Activated CD4-positive, alpha-beta T cell treated with anti-CD3 and anti-CD28 coated beads, Interleukin-2, amount 10 ng/mL, durations not matched to agents 7 days and 5 days (primary cell): ENCODE data around the gene UBE2E3. TPM values are rescaled to one million over a fixed set of nuclear protein-coding genes. Genes with fewer than 3 reads are reported as not detected.
"Not testable (repeated sequence)": the region's sequence is repeated elsewhere in the genome, so short reads cannot be mapped to it uniquely, and the experiment has no call there.

Source experiments
- CTCF ChIA-PET: fragments of 350-600 bp; sonication (Branson Sonifier 250); formaldehyde crosslinking; loops from one replicate; lab custom pipeline; 2021; ENCODE audit warnings: antibody characterized with exemption; lab: Charles Lee
- POLR2A ChIA-PET: fragments of 350-600 bp; sonication (Branson Sonifier 250); formaldehyde crosslinking; loops from one replicate; lab custom pipeline; 2021; ENCODE audit warnings: antibody characterized with exemption; lab: Charles Lee
- DNase-seq: peaks from one replicate; pipeline ENCODE4 v3.0.0-alpha.2; 2020
- H3K27ac Mint-ChIP-seq: one replicate; pipeline ENCODE4 v1.8.0; 2021; ENCODE audit warnings: mild to moderate bottlenecking, moderate library complexity, mixed read lengths
- H3K27me3 Mint-ChIP-seq: one replicate; pipeline ENCODE4 v1.8.0; 2021; ENCODE audit warnings: mixed read lengths
- H3K36me3 Mint-ChIP-seq: one replicate; pipeline ENCODE4 v1.8.0; 2021; ENCODE audit warnings: low read depth, mixed read lengths
- H3K4me1 Mint-ChIP-seq: one replicate; pipeline ENCODE4 v1.8.0; 2021; ENCODE audit warnings: mixed read lengths
- H3K4me3 Mint-ChIP-seq: one replicate; pipeline ENCODE4 v1.8.0; 2021; ENCODE audit warnings: mild to moderate bottlenecking, moderate library complexity, mixed read lengths
- H3K9me3 Mint-ChIP-seq: one replicate; pipeline ENCODE4 v1.8.0; 2021; ENCODE audit warnings: mixed read lengths
- total RNA-seq, 2 experiments: library from RNA; stranded (reverse); gene quantifications; one replicate each; pipeline ENCODE4 v1.2.3, GENCODE V29; 2021

The UBE2E3 gene
- total RNA-seq, 2 experiments from 2014 or later: 33.3 to 41.7 TPM

DNA sequence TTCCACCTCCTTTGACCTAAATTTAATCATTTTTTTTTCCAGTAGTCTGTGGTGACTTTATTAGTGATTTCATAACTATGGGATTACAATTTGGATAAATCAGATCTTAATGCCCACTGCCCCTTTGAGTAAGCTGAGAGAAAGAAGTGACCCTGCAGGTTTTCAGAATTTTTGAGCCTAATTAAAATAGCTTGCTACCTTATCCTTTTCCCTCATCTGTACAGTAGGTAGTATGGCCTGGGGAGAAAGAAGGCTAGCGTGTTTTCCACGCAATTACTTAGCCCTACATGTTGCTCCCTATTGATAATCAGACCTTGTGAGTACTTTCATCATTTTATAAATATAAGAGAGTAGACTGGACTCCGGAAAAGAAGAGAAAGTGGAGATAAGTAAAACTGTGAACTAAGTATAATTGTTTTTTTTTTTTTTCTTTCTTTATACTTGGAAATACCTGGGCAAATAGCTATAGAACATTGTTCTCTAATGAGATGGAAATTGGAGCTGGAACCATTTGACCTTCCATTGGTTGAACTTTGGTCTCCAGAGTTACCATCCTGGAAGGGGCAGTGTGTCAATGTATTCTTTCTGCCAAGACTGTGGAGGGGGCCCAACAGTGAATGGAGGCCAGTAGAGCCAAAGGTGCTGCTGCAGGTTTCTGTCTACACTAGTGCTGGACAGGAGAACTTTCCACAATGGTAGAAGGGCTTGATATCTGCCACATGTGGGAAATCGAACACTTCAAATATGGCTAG lies 26.9 kb downstream of the UBE2E3 start:
- Mint-ChIP-seq H3K36me3 (no peaks in the 10 kb centered on the region), H3K4me3 (no peak overlapping the region), H3K9me3 (no peaks in the 10 kb centered on the region), H3K27me3 (no peaks in the 10 kb centered on the region), H3K4me1 (no peaks in the 10 kb centered on the region), H3K27ac (no peak overlapping the region)
- POLR2A ChIA-PET: interaction anchor here (0.6 kb wide), 1 partner anchor 43 kb away, joined by 3 read pairs; no protein-coding TSS in a partner anchor
- CTCF ChIA-PET: no interaction called here
- no peak for DNase-seq

DNA sequence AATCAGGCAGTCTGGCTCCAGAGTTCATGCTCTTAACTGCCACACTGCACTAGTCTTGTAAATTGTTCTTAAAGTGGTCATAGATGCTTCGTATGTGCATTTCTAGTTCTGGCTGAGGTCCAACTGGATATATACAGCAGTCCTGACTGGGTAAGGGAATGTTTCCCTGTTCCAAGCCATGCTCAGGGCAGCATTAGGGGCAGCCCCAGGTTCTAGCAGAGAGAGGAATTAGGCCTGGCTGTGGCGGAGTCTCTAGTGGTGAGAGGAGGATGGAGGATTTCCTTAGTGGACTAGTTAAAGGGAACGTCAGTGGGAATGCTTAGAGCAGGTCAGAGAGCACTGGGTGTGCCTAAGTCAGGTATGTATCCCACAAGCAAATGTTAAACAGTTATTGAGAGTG lies 28.0 kb downstream of the UBE2E3 start:
- ChIA-PET POLR2A (no interaction called here), CTCF (interaction anchor here (0.6 kb wide), 2 partner anchors 1164 to 1775 kb away, joined by 3 read pairs; no protein-coding TSS in a partner anchor)
- H3K36me3 Mint-ChIP-seq: no peaks in the 10 kb centered on the region
- DNase-seq: no peak
- H3K27ac Mint-ChIP-seq: no peak overlapping the region
- no peaks in the 10 kb centered on the region for H3K27me3 Mint-ChIP-seq
- H3K9me3 Mint-ChIP-seq: no peaks in the 10 kb centered on the region
- no peaks in the 10 kb centered on the region for H3K4me1 Mint-ChIP-seq
- H3K4me3 Mint-ChIP-seq: no peak overlapping the region

- no peak for DNase-seq
- no peaks in the 10 kb centered on the region for H3K4me1 Mint-ChIP-seq
- no peak overlapping the region for H3K27ac Mint-ChIP-seq
- no peaks in the 10 kb centered on the region for H3K36me3 Mint-ChIP-seq
- no peaks in the 10 kb centered on the region for H3K27me3 Mint-ChIP-seq
- peaks cover 4% of the 10 kb centered on the region for H3K9me3 Mint-ChIP-seq
- CTCF ChIA-PET: no interaction called here
- no peak overlapping the region for H3K4me3 Mint-ChIP-seq
- POLR2A ChIA-PET: no interaction called here
Measured at GRCh38 chr2:181021199-181021789, 40.9 kb downstream of the UBE2E3 start.

GRCh38 chr2:181022652-181023051 lies 42.2 kb downstream of the UBE2E3 start:
- H3K9me3 Mint-ChIP-seq: peaks cover 4% of the 10 kb centered on the region
- POLR2A ChIA-PET: no interaction called here

GRCh38 chr2:181025004-181025403 lies 44.6 kb downstream of the UBE2E3 start:
- DNase-seq: no peak
- Mint-ChIP-seq H3K27me3 (no peaks in the 10 kb centered on the region), H3K27ac (no peak overlapping the region), H3K36me3 (no peaks in the 10 kb centered on the region), H3K9me3 (peaks cover 4% of the 10 kb centered on the region), H3K4me1 (no peaks in the 10 kb centered on the region), H3K4me3 (no peak overlapping the region)
- ChIA-PET CTCF (no interaction called here), POLR2A (no interaction called here)

More at GRCh38 chr2:181022652-181023051, 42.2 kb downstream of the UBE2E3 start:
- CTCF ChIA-PET: no interaction called here
- no peak for DNase-seq
- Mint-ChIP-seq H3K27ac (no peak overlapping the region), H3K36me3 (no peaks in the 10 kb centered on the region), H3K4me3 (no peak overlapping the region), H3K27me3 (no peaks in the 10 kb centered on the region), H3K4me1 (no peaks in the 10 kb centered on the region)

DNA sequence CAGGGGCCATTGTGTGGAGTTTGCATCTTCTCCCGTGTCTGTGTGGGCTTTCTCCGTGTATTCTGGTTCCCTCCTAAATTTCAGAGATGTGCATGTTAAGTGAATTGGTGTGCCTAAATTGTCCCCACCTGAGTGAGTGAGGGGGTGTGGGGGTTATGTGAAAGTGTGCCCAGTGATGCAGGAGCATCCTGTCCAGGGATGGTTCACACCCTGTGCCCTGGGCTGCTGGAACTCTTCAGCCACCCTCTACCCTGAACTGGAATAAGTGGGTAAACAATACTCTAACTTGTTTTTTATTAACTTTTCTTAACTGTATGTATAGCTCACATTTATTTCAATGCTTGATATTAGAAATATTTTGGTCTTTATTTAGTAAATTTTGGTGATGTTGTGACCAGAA lies 56.0 kb downstream of the UBE2E3 start:
- Mint-ChIP-seq H3K27me3 (no peaks in the 10 kb centered on the region), H3K4me3 (no peak overlapping the region), H3K27ac (no peak overlapping the region), H3K9me3 (no peaks in the 10 kb centered on the region), H3K4me1 (peaks cover 21% of the 10 kb centered on the region), H3K36me3 (peaks cover 7% of the 10 kb centered on the region)
- ChIA-PET CTCF (no interaction called here), POLR2A (no interaction called here)
- no peak for DNase-seq

DNA sequence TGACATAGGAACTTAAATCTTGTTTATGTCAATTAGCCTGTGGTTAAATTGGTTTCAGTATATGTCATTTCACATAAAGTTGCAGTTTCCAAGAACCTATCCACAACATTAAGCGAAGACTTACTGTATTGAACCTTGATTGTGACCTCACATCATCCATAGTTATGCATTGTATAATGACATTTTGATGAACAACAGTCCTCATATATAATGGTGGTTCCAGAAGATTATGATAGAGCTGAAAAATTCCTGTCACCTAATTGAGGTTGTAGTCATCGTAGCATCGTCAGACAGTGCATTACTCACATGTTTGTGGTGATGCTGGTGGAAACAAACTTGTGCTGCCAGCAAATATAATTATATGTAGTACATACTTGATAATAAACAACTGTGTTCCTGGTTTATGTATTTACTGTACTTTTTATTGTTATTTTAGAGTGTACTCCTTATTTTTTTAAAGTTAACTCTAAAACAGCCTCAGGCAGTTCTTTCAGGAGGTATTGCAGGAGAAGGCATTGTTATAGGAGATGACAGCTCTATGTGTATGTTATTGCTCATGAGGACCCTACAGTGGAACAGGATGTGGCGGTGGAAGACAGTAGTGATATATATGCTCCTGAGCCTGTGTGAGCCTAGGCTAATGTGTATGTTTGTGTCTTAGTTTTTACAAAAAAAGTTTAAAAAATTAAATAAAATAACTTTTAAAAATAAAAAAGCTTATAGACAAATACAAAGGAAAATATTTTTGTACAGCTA lies 56.6 kb downstream of the UBE2E3 start:
- H3K27me3 Mint-ChIP-seq: no peaks in the 10 kb centered on the region
- no peaks in the 10 kb centered on the region for H3K9me3 Mint-ChIP-seq
- H3K4me3 Mint-ChIP-seq: no peak overlapping the region
- POLR2A ChIA-PET: no interaction called here
- DNase-seq: no peak
- CTCF ChIA-PET: interaction anchor here (0.6 kb wide), 1 partner anchor 751 kb away, joined by 6 read pairs; no protein-coding TSS in a partner anchor
- peaks cover 7% of the 10 kb centered on the region for H3K36me3 Mint-ChIP-seq
- peaks cover 21% of the 10 kb centered on the region for H3K4me1 Mint-ChIP-seq
- no peak overlapping the region for H3K27ac Mint-ChIP-seq

DNA sequence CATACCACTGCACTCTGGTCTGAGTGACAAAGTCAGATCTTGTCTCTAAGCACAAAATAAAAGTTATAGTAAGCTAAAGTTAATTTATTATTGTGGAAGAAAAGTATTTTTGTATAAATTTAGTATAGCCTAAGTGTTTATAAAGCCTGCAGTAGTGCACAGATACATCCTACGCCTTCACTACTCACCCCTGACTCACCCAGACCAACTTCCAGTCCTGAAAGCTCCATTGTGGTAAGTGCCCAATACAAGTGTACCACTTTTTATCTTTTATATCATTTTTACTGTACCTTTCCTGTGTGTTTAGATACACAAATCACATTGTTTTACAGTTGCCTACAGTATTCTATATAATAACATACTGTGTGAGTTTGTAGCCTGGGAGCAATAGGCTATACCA lies 57.5 kb downstream of the UBE2E3 start:
- H3K4me1 Mint-ChIP-seq: peaks cover 21% of the 10 kb centered on the region
- H3K27me3 Mint-ChIP-seq: no peaks in the 10 kb centered on the region
- DNase-seq: no peak
- H3K27ac Mint-ChIP-seq: no peak overlapping the region
- CTCF ChIA-PET: interaction anchor here (0.6 kb wide), 1 partner anchor 887 kb away, joined by 4 read pairs; no protein-coding TSS in a partner anchor
- H3K4me3 Mint-ChIP-seq: no peak overlapping the region
- H3K9me3 Mint-ChIP-seq: no peaks in the 10 kb centered on the region
- POLR2A ChIA-PET: no interaction called here
- H3K36me3 Mint-ChIP-seq: peaks cover 4% of the 10 kb centered on the region

GRCh38 chr2:181038796-181039195 lies 58.4 kb downstream of the UBE2E3 start:
- no peaks in the 10 kb centered on the region for H3K27me3 Mint-ChIP-seq
- DNase-seq: no peak
- no peak overlapping the region for H3K4me3 Mint-ChIP-seq
- H3K36me3 Mint-ChIP-seq: no peaks in the 10 kb centered on the region
- CTCF ChIA-PET: no interaction called here
- no peaks in the 10 kb centered on the region for H3K9me3 Mint-ChIP-seq
- POLR2A ChIA-PET: no interaction called here
- H3K27ac Mint-ChIP-seq: no peak overlapping the region
- peaks cover 21% of the 10 kb centered on the region for H3K4me1 Mint-ChIP-seq

DNA sequence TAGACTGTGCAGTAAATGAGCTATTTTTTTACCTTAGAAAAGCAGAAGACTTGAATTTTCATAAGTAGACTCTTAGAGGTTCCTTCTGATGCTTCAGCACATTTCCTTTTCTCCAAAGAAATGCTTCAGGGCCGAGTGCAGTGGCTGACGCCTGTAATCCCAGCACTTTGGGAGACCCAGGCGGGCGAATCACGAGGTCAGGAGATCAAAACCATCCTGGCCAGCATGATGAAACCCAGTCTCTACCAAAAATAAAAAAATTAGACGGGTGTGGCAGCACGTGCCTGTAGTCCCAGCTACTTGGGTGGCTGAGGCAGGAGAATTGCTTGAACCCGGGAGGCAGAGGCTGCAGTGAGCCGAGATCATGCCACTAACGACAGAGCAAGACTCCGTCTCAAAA lies 60.4 kb downstream of the UBE2E3 start:
- H3K27ac Mint-ChIP-seq, H3K9me3 Mint-ChIP-seq, CTCF ChIA-PET, H3K27me3 Mint-ChIP-seq, H3K36me3 Mint-ChIP-seq, DNase-seq, POLR2A ChIA-PET, H3K4me3 Mint-ChIP-seq: not testable (repeated sequence)
- peaks cover 26% of the 10 kb centered on the region for H3K4me1 Mint-ChIP-seq

GRCh38 chr2:181041661-181042060 lies 61.3 kb downstream of the UBE2E3 start:
- H3K9me3 Mint-ChIP-seq: no peaks in the 10 kb centered on the region
- ChIA-PET POLR2A (no interaction called here), CTCF (no interaction called here)
- no peaks in the 10 kb centered on the region for H3K27me3 Mint-ChIP-seq
- H3K4me3 Mint-ChIP-seq: no peak overlapping the region
- H3K4me1 Mint-ChIP-seq: peaks cover 22% of the 10 kb centered on the region
- DNase-seq: no peak
- no peak overlapping the region for H3K27ac Mint-ChIP-seq
- H3K36me3 Mint-ChIP-seq: no peaks in the 10 kb centered on the region

- Mint-ChIP-seq H3K27me3 (no peaks in the 10 kb centered on the region), H3K9me3 (no peaks in the 10 kb centered on the region), H3K27ac (no peak overlapping the region), H3K4me1 (peaks cover 13% of the 10 kb centered on the region), H3K36me3 (no peaks in the 10 kb centered on the region), H3K4me3 (no peak overlapping the region)
- no peak for DNase-seq
- POLR2A ChIA-PET: no interaction called here
- CTCF ChIA-PET: no interaction called here
Measured at GRCh38 chr2:181042706-181043105, 62.3 kb downstream of the UBE2E3 start.

- no peak overlapping the region for H3K4me3 Mint-ChIP-seq
- H3K9me3 Mint-ChIP-seq: no peaks in the 10 kb centered on the region
- no peak for DNase-seq
- H3K27ac Mint-ChIP-seq: no peak overlapping the region
- no peaks in the 10 kb centered on the region for H3K36me3 Mint-ChIP-seq
- POLR2A ChIA-PET: no interaction called here
- H3K4me1 Mint-ChIP-seq: peaks cover 5% of the 10 kb centered on the region
- CTCF ChIA-PET: no interaction called here
- H3K27me3 Mint-ChIP-seq: no peaks in the 10 kb centered on the region
Measured at GRCh38 chr2:181046833-181047232, 66.4 kb downstream of the UBE2E3 start.
